IMR-90 (cell line): Measurements from ENCODE around the gene SLC24A3. TPM values are rescaled to one million over a fixed set of nuclear protein-coding genes. Genes with fewer than 3 reads are reported as not detected.

Experiments
- ATAC-seq: fragments of 200-7000 bp; cut with Tn5 transposase; 2 replicates; pipeline ENCODE4 v1.9.1; 2020; ENCODE audit warnings: low read depth, mild to moderate bottlenecking, moderate library complexity
- BruUV-seq: library from RNA; stranded (reverse); fragments of 400-500 nt; replicated peaks from 2 replicates; lab custom pipeline; 2021; lab: Mats Ljungman, UMichigan
- CTCF ChIA-PET: fragments of 300-600 bp; formaldehyde crosslinking; extraction: SDS; loops from one replicate; lab custom pipeline; 2021; ENCODE audit warnings: antibody characterized with exemption; lab: Yijun Ruan, JAX
- POLR2A ChIA-PET: fragments of 300-600 bp; sonication (Branson Sonifier 250); formaldehyde crosslinking; loops from one replicate; lab custom pipeline; 2022; ENCODE audit warnings: antibody characterized with exemption; ENCODE audit not compliant: unreplicated experiment; lab: Charles Lee
- DNase-seq: peaks from one replicate; pipeline ENCODE4 v3.0.0; 2013
- H2AFZ ChIP-seq: replicated peaks from 2 replicates; pipeline ENCODE3; 2013; ENCODE audit warnings: low read length, mild to moderate bottlenecking; ENCODE audit not compliant: poor library complexity
- H2AK5ac ChIP-seq: 2 replicates; pipeline ENCODE4 v1.6.1; 2013; ENCODE audit warnings: low read depth, low read length, inconsistent platforms
- H2AK9ac ChIP-seq: replicated peaks from 2 replicates; pipeline ENCODE3; 2013; ENCODE audit warnings: mild to moderate bottlenecking, low read depth, low read length, moderate library complexity; ENCODE audit not compliant: poor library complexity
- H2BK120ac ChIP-seq: 2 replicates; pipeline ENCODE4 v1.6.1; 2013; ENCODE audit warnings: low read depth, low read length, inconsistent platforms
- H2BK15ac ChIP-seq: 3 replicates; pipeline ENCODE4 v1.6.1; 2013; ENCODE audit warnings: low read depth, low read length, inconsistent platforms
- H2BK20ac ChIP-seq: 2 replicates; pipeline ENCODE4 v1.6.1; 2013; ENCODE audit warnings: low read depth, mild to moderate bottlenecking, inconsistent platforms, low read length, moderate library complexity
- H2BK5ac ChIP-seq: 2 replicates; pipeline ENCODE4 v1.6.1; 2013; ENCODE audit warnings: mild to moderate bottlenecking, low read depth, low read length, inconsistent platforms; ENCODE audit not compliant: poor library complexity, severe bottlenecking
- H3K14ac ChIP-seq: replicated peaks from 2 replicates; pipeline ENCODE4 v1.6.1; 2013; ENCODE audit warnings: low read depth, low read length, inconsistent platforms
- H3K18ac ChIP-seq: 2 replicates; pipeline ENCODE4 v1.6.1; 2013; ENCODE audit warnings: low read depth, low read length, control low read depth
- H3K23ac ChIP-seq: 2 replicates; pipeline ENCODE4 v1.6.1; 2013; ENCODE audit warnings: low read depth, low read length, inconsistent platforms
- H3K27ac ChIP-seq: 2 replicates; pipeline ENCODE4 v1.5.1; 2013; ENCODE audit warnings: mild to moderate bottlenecking, control low read depth, low read length; ENCODE audit not compliant: insufficient read depth
- H3K27me3 ChIP-seq: 2 replicates; pipeline ENCODE4 v1.6.1; 2013; ENCODE audit warnings: low read length; ENCODE audit not compliant: control insufficient read depth, insufficient read depth
- H3K36me3 ChIP-seq: 2 replicates; pipeline ENCODE4 v1.6.1; 2013; ENCODE audit warnings: low read length, mixed read lengths; ENCODE audit not compliant: control insufficient read depth, insufficient read depth
- H3K4ac ChIP-seq: 2 replicates; pipeline ENCODE4 v1.6.1; 2013; ENCODE audit warnings: low read depth, low read length, inconsistent platforms
- H3K4me1 ChIP-seq: 2 replicates; pipeline ENCODE4 v1.6.1; 2013; ENCODE audit warnings: low read length, mixed read lengths; ENCODE audit not compliant: control insufficient read depth, insufficient read depth
- H3K4me2 ChIP-seq: 2 replicates; pipeline ENCODE4 v1.6.1; 2013; ENCODE audit warnings: low read depth, mild to moderate bottlenecking, control low read depth, low read length, moderate library complexity
- H3K4me3 ChIP-seq: 2 replicates; pipeline ENCODE4 v1.5.1; 2013; ENCODE audit warnings: low read depth, mild to moderate bottlenecking, control low read depth, low read length, moderate library complexity; ENCODE audit not compliant: insufficient read depth
- H3K56ac ChIP-seq: 2 replicates; pipeline ENCODE4 v1.6.1; 2013; ENCODE audit warnings: low read length, inconsistent platforms; ENCODE audit not compliant: insufficient read depth; ENCODE audit errors: extremely low read depth
- H3K79me1 ChIP-seq, 2 experiments: 2 replicates each; pipeline ENCODE4 v1.6.1; 2013; ENCODE audit warnings: low read length in 2 of 2, inconsistent platforms in 1 of 2, low read depth in 1 of 2
- H3K9ac ChIP-seq: 2 replicates; pipeline ENCODE4 v1.6.1; 2013; ENCODE audit warnings: low read depth, low read length, control low read depth
- H3K9me1 ChIP-seq: 2 replicates; pipeline ENCODE4 v1.6.1; 2013; ENCODE audit warnings: low read length, inconsistent platforms; ENCODE audit not compliant: insufficient read depth
- H3K9me3 ChIP-seq: 2 replicates; pipeline ENCODE4 v1.6.1; 2013; ENCODE audit warnings: low read length; ENCODE audit not compliant: control insufficient read depth, insufficient read depth
- H4K20me1 ChIP-seq: 2 replicates; pipeline ENCODE4 v1.6.1; 2013; ENCODE audit warnings: low read length, inconsistent platforms; ENCODE audit not compliant: insufficient read depth
- H4K5ac ChIP-seq: 2 replicates; pipeline ENCODE4 v1.6.1; 2013; ENCODE audit warnings: mild to moderate bottlenecking, low read depth, low read length, control low read depth
- H4K8ac ChIP-seq, 2 experiments: 2 replicates each; pipeline ENCODE4 v1.6.1; 2013; ENCODE audit warnings: low read depth in 2 of 2, low read length in 2 of 2, control low read depth in 1 of 2, inconsistent platforms in 1 of 2
- H4K91ac ChIP-seq: 2 replicates; pipeline ENCODE4 v1.6.1; 2013; ENCODE audit warnings: low read depth, low read length, inconsistent platforms; ENCODE audit not compliant: insufficient read depth
- BHLHE40 ChIP-seq: fragments of 150-350 bp; IDR thresholded peaks from 2 replicates; pipeline ENCODE4 v1.6.1; 2016; ENCODE audit warnings: mild to moderate bottlenecking, low read depth, low read length
- CEBPB ChIP-seq: IDR thresholded peaks from 2 replicates; pipeline ENCODE4 v1.6.1; 2012; ENCODE audit warnings: low read depth, low read length, improper control_type of control experiment
- CHD1 ChIP-seq: IDR thresholded peaks from 2 replicates; pipeline ENCODE4 v1.6.1; 2012; ENCODE audit warnings: low read depth, low read length, improper control_type of control experiment
- ELK1 ChIP-seq: fragments of 150-350 bp; IDR thresholded peaks from 2 replicates; pipeline ENCODE4 v1.6.1; 2016; ENCODE audit warnings: low read depth, mild to moderate bottlenecking, low read length, moderate library complexity, borderline replicate concordance
- FOS ChIP-seq: fragments of 150-350 bp; IDR thresholded peaks from 2 replicates; pipeline ENCODE4 v1.6.1; 2016; ENCODE audit warnings: low read depth, low read length
- MXI1 ChIP-seq: IDR thresholded peaks from 2 replicates; pipeline ENCODE4 v1.6.1; 2012; ENCODE audit warnings: low read depth, mild to moderate bottlenecking, low read length, moderate library complexity, borderline replicate concordance
- POLR2A ChIP-seq: IDR thresholded peaks from 2 replicates; pipeline ENCODE4 v1.6.1; 2012; ENCODE audit warnings: mild to moderate bottlenecking, low read depth, low read length
- RAD21 ChIP-seq: IDR thresholded peaks from 2 replicates; pipeline ENCODE4 v1.6.1; 2012; ENCODE audit warnings: low read length, improper control_type of control experiment
- RCOR1 ChIP-seq: IDR thresholded peaks from 2 replicates; pipeline ENCODE4 v1.6.1; 2012; ENCODE audit warnings: mild to moderate bottlenecking, low read length, improper control_type of control experiment; ENCODE audit not compliant: insufficient replicate concordance
- RFX5 ChIP-seq: IDR thresholded peaks from 2 replicates; pipeline ENCODE4 v1.8.0; 2012; ENCODE audit warnings: low read depth, mild to moderate bottlenecking, low read length, moderate library complexity
- SMC3 ChIP-seq: fragments of 150-350 bp; IDR thresholded peaks from 2 replicates; pipeline ENCODE4 v1.6.1; 2016; ENCODE audit warnings: low read depth, mild to moderate bottlenecking, antibody characterized with exemption, low read length, moderate library complexity
- WGBS, 2 experiments: methylation state at CpG; one replicate each; pipeline versions ENCODE4 v1.1.5 to v1.1.7; 2013; ENCODE audit warnings: missing lambda C conversion rate in 2 of 2; ENCODE audit not compliant: insufficient read length in 1 of 2; ENCODE audit errors: extremely low coverage in 2 of 2; 5-methylcytosine and 5-hydroxymethylcytosine counted together
- dilution Hi-C: fragments of 300-500 bp; cut with HindIII; formaldehyde crosslinking; loops from one replicate; pipeline ENCODE4 v1.14.3; 2018; ENCODE audit warnings: low sequenced_read_pairs; ENCODE audit not compliant: unreplicated experiment
- in situ Hi-C: fragments of 300-500 bp; cut with MboI; formaldehyde crosslinking; loops from 3 replicates; pipeline ENCODE4 v1.14.3; 2019; ENCODE audit warnings: low sequenced_read_pairs, inconsistent platforms, mixed read lengths
- intact Hi-C: fragments of 100-400 bp; cut with micrococcal nuclease; formaldehyde crosslinking; loops from 2 replicates; pipeline ENCODE4 v1.10.0; 2022
- polyA plus RNA-seq, 3 experiments: library from polyadenylated mRNA; depleted of rRNA; stranded (reverse); fragments of >200 nt; gene quantifications; 2 replicates each; pipeline ENCODE4 v1.2.3, GENCODE V29; 2012; ENCODE audit warnings: low replicate concordance in 1 of 3
- total RNA-seq: library from RNA; depleted of rRNA; stranded (reverse); fragments of >200 nt; gene quantifications from 2 replicates; pipeline ENCODE4 v1.2.3, GENCODE V29; 2012
- TF ChIP-seq, protein P1 (sequence below): fragments of 150-350 bp; IDR thresholded peaks from 2 replicates; pipeline ENCODE4 v1.6.1; 2017; ENCODE audit warnings: mild to moderate bottlenecking, antibody characterized with exemption, low read length, low read depth

The SLC24A3 gene
- total and polyA plus RNA-seq, 2 of the 4 experiments (the other 2 are of a cell fraction), result not detected

GRCh38 chr20:19274001-19274400 lies 61.6 kb downstream of the SLC24A3 start:
- no peaks in the 10 kb centered on the region for H3K79me1 ChIP-seq
- H3K4ac ChIP-seq, result no peak overlapping the region
- no peaks in the 10 kb centered on the region for H3K9me1 ChIP-seq
- H4K91ac ChIP-seq, result no peak overlapping the region
- TF ChIP-seq BHLHE40 (no peak), POLR2A (no peak), ELK1 (no peak), RCOR1 (no peak), RFX5 (no peak), CEBPB (no peak), RAD21 (no peak), MXI1 (no peak), FOS (no peak), SMC3 (no peak), CHD1 (no peak)
- TF ChIP-seq, protein P1, sequence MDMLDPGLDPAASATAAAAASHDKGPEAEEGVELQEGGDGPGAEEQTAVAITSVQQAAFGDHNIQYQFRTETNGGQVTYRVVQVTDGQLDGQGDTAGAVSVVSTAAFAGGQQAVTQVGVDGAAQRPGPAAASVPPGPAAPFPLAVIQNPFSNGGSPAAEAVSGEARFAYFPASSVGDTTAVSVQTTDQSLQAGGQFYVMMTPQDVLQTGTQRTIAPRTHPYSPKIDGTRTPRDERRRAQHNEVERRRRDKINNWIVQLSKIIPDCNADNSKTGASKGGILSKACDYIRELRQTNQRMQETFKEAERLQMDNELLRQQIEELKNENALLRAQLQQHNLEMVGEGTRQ, result no peak
- no peak overlapping the region for H2BK20ac ChIP-seq
- H3K27me3 ChIP-seq, result no peaks in the 10 kb centered on the region
- H2BK5ac ChIP-seq, result no peak overlapping the region
- intact Hi-C loops, result no loop called here
- 80% methylated on average over 2 of the region's 5 CpGs; no CpG with 5 or more reads in 1 of the 2 experiments for WGBS, 2 experiments
- no peak overlapping the region for H3K4me3 ChIP-seq
- no peak overlapping the region for H4K8ac ChIP-seq
- ChIA-PET CTCF (no interaction called here), POLR2A (no interaction called here)
- H2AFZ ChIP-seq, result no peak overlapping the region
- H3K18ac ChIP-seq, result no peak overlapping the region
- H2AK9ac ChIP-seq, result no peak overlapping the region
- no peak overlapping the region for H3K4me2 ChIP-seq
- no peaks in the 10 kb centered on the region for H4K20me1 ChIP-seq
- no peaks in the 10 kb centered on the region for H3K36me3 ChIP-seq
- no peak overlapping the region for H4K5ac ChIP-seq
- no peaks in the 10 kb centered on the region; the same call in 1 of the 2 replicates for H3K9me3 ChIP-seq
- ATAC-seq (no peak), DNase-seq (no peak)
- no peak overlapping the region for H2BK120ac ChIP-seq
- no peak overlapping the region for H3K23ac ChIP-seq
- BruUV-seq, result no TSS peak
- dilution Hi-C loops, result no loop called here
- no peak overlapping the region for H3K9ac ChIP-seq
- H2BK15ac ChIP-seq, result no peak overlapping the region
- H3K56ac ChIP-seq, result no peak overlapping the region
- H3K27ac ChIP-seq, result no peak overlapping the region
- no peak overlapping the region for H2AK5ac ChIP-seq
- no peak overlapping the region for H3K14ac ChIP-seq
- in situ Hi-C loops, result no loop called here
- H3K4me1 ChIP-seq, result no peaks in the 10 kb centered on the region
